Neutrophil (primary cell): Measurements from ENCODE around the gene WWC1.

Experiments used
- H3K27ac ChIP-seq: fragments of 200-600 bp; sonication (generic); 2 replicates; pipeline ENCODE4 v1.5.1; 2016; ENCODE audit warnings: mild to moderate bottlenecking, moderate library complexity
- H3K27me3 ChIP-seq: fragments of 200-600 bp; sonication (generic); 2 replicates; pipeline ENCODE4 v1.6.0; 2016; ENCODE audit warnings: mild to moderate bottlenecking
- H3K36me3 ChIP-seq: fragments of 200-600 bp; sonication (generic); 2 replicates; pipeline ENCODE4 v1.5.1; 2017
- H3K4me1 ChIP-seq, 2 experiments: fragments of 200-600 bp in 1 of 2; sonication (generic) in 1 of 2; 1 replicate in 1 of 2; 2 replicates in 1 of 2; pipeline versions ENCODE4 v1.5.1 to v1.6.1; 2013 to 2016; ENCODE audit warnings: low read depth in 1 of 2, low read length in 1 of 2, mild to moderate bottlenecking in 1 of 2, moderate library complexity in 1 of 2; ENCODE audit not compliant: control insufficient read depth in 1 of 2, insufficient read depth in 1 of 2
- H3K4me3 ChIP-seq, 2 experiments: fragments of 200-600 bp in 1 of 2; sonication (generic) in 1 of 2; 1 replicate in 1 of 2; 2 replicates in 1 of 2; pipeline ENCODE4 v1.5.1; 2013 to 2016; ENCODE audit warnings: low read depth in 1 of 2, low read length in 1 of 2, mild to moderate bottlenecking in 1 of 2, moderate library complexity in 1 of 2
- H3K9me3 ChIP-seq: fragments of 200-600 bp; sonication (generic); 2 replicates; pipeline ENCODE4 v1.5.1; 2016
- CTCF ChIP-seq: fragments of 200-600 bp; sonication (generic); IDR thresholded peaks from 2 replicates; pipeline ENCODE4 v1.5.1; 2016; ENCODE audit warnings: antibody characterized with exemption

WWC1 gene

GRCh38 chr5:168360521-168361285 is 69.3 kb downstream of the WWC1 start:
- no peaks in the 10 kb centered on the region for H3K4me1 ChIP-seq
- no peak overlapping the region for H3K4me3 ChIP-seq
- TF ChIP-seq CTCF: no peak
- H3K27me3 ChIP-seq: no peaks in the 10 kb centered on the region
- H3K36me3 ChIP-seq: no peaks in the 10 kb centered on the region
- H3K27ac ChIP-seq: no peak overlapping the region
- H3K9me3 ChIP-seq: no peaks in the 10 kb centered on the region

GRCh38 chr5:168362097-168362885 is 70.8 kb downstream of the WWC1 start:
- Histone ChIP-seq H3K4me1 (no peaks in the 10 kb centered on the region), H3K36me3 (no peaks in the 10 kb centered on the region), H3K9me3 (no peaks in the 10 kb centered on the region), H3K4me3 (no peak overlapping the region), H3K27ac (no peak overlapping the region), H3K27me3 (no peaks in the 10 kb centered on the region)
- no peak for TF ChIP-seq CTCF

GRCh38 chr5:168364151-168364661 is 72.8 kb downstream of the WWC1 start:
- Histone ChIP-seq H3K27ac (no peak overlapping the region), H3K9me3 (no peaks in the 10 kb centered on the region), H3K36me3 (no peaks in the 10 kb centered on the region), H3K27me3 (no peaks in the 10 kb centered on the region), H3K4me3 (no peak overlapping the region), H3K4me1 (no peaks in the 10 kb centered on the region)
- no peak for TF ChIP-seq CTCF

GRCh38 chr5:168364750-168365550 is 73.5 kb downstream of the WWC1 start:
- Histone ChIP-seq H3K4me1 (no peaks in the 10 kb centered on the region), H3K9me3 (no peaks in the 10 kb centered on the region), H3K36me3 (no peaks in the 10 kb centered on the region), H3K27ac (no peak overlapping the region), H3K4me3 (no peak overlapping the region), H3K27me3 (no peaks in the 10 kb centered on the region)
- TF ChIP-seq CTCF: no peak

- TF ChIP-seq CTCF: no peak
- H3K27ac ChIP-seq: no peak overlapping the region
Observed at GRCh38 chr5:168365581-168366081, 74.2 kb downstream of the WWC1 start.

More at GRCh38 chr5:168365581-168366081, 74.2 kb downstream of the WWC1 start:
- no peaks in the 10 kb centered on the region for H3K27me3 ChIP-seq
- no peaks in the 10 kb centered on the region for H3K4me1 ChIP-seq
- H3K4me3 ChIP-seq: no peak overlapping the region
- no peaks in the 10 kb centered on the region for H3K9me3 ChIP-seq
- no peaks in the 10 kb centered on the region for H3K36me3 ChIP-seq
